NCI-H2107 treated with DMSO at 0.1 percent for 48 hours (cell line): ENCODE measurements around the gene TMEM140.
"Not testable (repeated sequence)": the region's sequence is repeated elsewhere in the genome, so short reads cannot be mapped to it uniquely, and the experiment has no call there.

Experiments
- DNase-seq: peaks from one replicate; lab custom pipeline; 2025; ENCODE audit not compliant: unreplicated experiment; lab: John Stamatoyannopoulos, UW

The TMEM140 gene

GRCh38 chr7:135147899-135148721 is at the start of gene TMEM140:
Gene TMEM140 (plus strand): TSS chr7:135148072. CDS start chr7:135164442, 16,370 bp downstream.
- no peak for DNase-seq

GRCh38 chr7:135098391-135098790 is 49.5 kb upstream of the TMEM140 start:
- no peak for DNase-seq

- no peak for DNase-seq
Observed at GRCh38 chr7:135100856-135101255, 47.0 kb upstream of the TMEM140 start.

- DNase-seq: no peak
Observed at GRCh38 chr7:135102372-135102771, 45.5 kb upstream of the TMEM140 start.

- no peak for DNase-seq
Observed at GRCh38 chr7:135109562-135109961, 38.3 kb upstream of the TMEM140 start.

GRCh38 chr7:135109976-135110375 is 37.9 kb upstream of the TMEM140 start:
- no peak for DNase-seq

- DNase-seq: no peak
Observed at GRCh38 chr7:135111379-135111778, 36.5 kb upstream of the TMEM140 start.

GRCh38 chr7:135114622-135115021 is 33.2 kb upstream of the TMEM140 start:
- no peak for DNase-seq

GRCh38 chr7:135117096-135117495 is 30.8 kb upstream of the TMEM140 start:
- no peak for DNase-seq

- no peak for DNase-seq
Observed at GRCh38 chr7:135121868-135122267, 26.0 kb upstream of the TMEM140 start.

GRCh38 chr7:135124631-135125030 is 23.2 kb upstream of the TMEM140 start:
- not testable (repeated sequence) for DNase-seq

- no peak for DNase-seq
Observed at GRCh38 chr7:135128931-135129330, 18.9 kb upstream of the TMEM140 start.

GRCh38 chr7:135129579-135129978 is 18.3 kb upstream of the TMEM140 start:
- DNase-seq: no peak

GRCh38 chr7:135143885-135144668 is 3.8 kb upstream of the TMEM140 start:
- no peak for DNase-seq

- DNase-seq: no peak
Observed at GRCh38 chr7:135147341-135147898, 452 bp upstream of the TMEM140 start.

GRCh38 chr7:135150072-135150782 is 2.4 kb downstream of the TMEM140 start:
- DNase-seq: no peak

- no peak for DNase-seq
Observed at GRCh38 chr7:135151132-135151531, 3.3 kb downstream of the TMEM140 start.

GRCh38 chr7:135151533-135151932 is 3.7 kb downstream of the TMEM140 start:
- no peak for DNase-seq

GRCh38 chr7:135152442-135152841 is 4.6 kb downstream of the TMEM140 start:
- DNase-seq: no peak

- DNase-seq: no peak
Observed at GRCh38 chr7:135154734-135155133, 6.9 kb downstream of the TMEM140 start.

- no peak for DNase-seq
Observed at GRCh38 chr7:135156290-135156689, 8.4 kb downstream of the TMEM140 start.
